Measurements from ENCODE around the gene URB2.
"Not testable (repeated sequence)": the region's sequence is repeated elsewhere in the genome, so short reads cannot be mapped to it uniquely, and the experiment has no call there.

URB2 gene

GRCh38 chr1:229617351-229618100 lies 8.5 kb upstream of the URB2 start:
- no peak overlapping the region for H3K4me3 ChIP-seq (ENCODE audit: low read depth, low read length)
- TF ChIP-seq CTCF (IDR thresholded peaks at IDR 0.05; ENCODE audit: borderline replicate concordance, insufficient read depth, low read depth, low read length), result no peak

DNA sequence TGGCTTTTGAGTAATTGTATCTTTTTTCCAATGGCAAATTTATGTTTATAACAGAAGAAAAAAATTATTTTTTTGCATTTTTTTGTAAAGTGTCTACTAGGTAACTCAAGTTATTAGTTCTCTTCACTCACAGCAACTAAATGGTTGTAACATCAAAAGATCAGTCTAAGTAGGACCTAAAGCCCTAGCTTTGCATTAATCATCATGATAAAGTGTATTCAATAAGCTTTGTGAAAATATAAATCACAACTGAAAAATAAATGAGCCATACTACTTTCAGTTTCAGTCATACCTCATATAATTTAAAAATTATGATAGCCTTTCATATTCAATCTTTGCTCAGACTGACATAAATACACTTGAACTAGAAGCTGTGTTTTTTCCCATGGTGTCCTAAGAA lies 7.0 kb upstream of the URB2 start:
- no peak for TF ChIP-seq CTCF (IDR thresholded peaks at IDR 0.05; ENCODE audit: borderline replicate concordance, insufficient read depth, low read depth, low read length)
- no peak overlapping the region for H3K4me3 ChIP-seq (ENCODE audit: low read depth, low read length)

DNA sequence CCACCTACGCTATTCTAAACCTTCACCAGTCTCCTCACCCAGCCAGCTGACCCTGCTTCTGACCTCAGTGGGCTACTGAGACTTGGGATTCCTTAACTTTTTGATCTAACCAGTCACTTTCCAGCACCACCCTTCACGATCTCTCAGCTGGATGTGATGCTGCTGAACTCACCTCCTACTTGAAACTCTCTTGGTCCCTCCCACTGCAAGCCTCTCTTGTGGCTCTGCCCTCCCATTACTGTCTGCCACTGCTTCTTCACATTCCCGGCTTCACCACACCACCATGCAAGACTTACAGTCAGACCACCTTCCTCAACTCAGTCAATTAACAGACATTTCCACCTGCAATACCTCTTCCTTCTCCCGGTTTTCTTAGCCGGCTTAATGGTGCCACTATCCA lies 6.4 kb upstream of the URB2 start:
- TF ChIP-seq CTCF (IDR thresholded peaks at IDR 0.05; ENCODE audit: borderline replicate concordance, insufficient read depth, low read depth, low read length), result no peak
- no peak overlapping the region for H3K4me3 ChIP-seq (ENCODE audit: low read depth, low read length)

GRCh38 chr1:229620876-229621275 lies 5.2 kb upstream of the URB2 start:
- no peak for TF ChIP-seq CTCF (IDR thresholded peaks at IDR 0.05; ENCODE audit: borderline replicate concordance, insufficient read depth, low read depth, low read length)
- H3K4me3 ChIP-seq (ENCODE audit: low read depth, low read length), result no peak overlapping the region

DNA sequence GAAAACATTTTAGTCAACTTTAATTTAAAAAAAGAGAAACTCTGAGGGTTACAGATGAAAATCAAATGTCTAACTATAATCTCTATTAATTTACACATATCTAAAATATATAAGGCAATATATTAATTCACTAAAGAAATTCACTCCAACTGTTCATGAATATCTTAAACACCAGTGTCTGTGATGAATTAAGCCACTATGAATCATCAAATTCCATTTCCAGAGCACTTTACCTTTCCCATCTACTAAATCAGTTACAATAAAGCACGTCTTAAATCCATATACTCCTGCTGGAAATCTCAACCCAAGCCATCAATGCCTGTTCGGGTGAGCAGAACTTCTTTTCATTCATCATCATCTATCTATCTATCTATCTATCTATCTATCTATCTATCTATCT lies 4.4 kb upstream of the URB2 start:
- H3K4me3 ChIP-seq (ENCODE audit: low read depth, low read length), result no peak overlapping the region
- no peak for TF ChIP-seq CTCF (IDR thresholded peaks at IDR 0.05; ENCODE audit: borderline replicate concordance, insufficient read depth, low read depth, low read length)

GRCh38 chr1:229622641-229623120 lies 3.4 kb upstream of the URB2 start:
- H3K4me3 ChIP-seq (ENCODE audit: low read depth, low read length), result not testable (repeated sequence)

DNA sequence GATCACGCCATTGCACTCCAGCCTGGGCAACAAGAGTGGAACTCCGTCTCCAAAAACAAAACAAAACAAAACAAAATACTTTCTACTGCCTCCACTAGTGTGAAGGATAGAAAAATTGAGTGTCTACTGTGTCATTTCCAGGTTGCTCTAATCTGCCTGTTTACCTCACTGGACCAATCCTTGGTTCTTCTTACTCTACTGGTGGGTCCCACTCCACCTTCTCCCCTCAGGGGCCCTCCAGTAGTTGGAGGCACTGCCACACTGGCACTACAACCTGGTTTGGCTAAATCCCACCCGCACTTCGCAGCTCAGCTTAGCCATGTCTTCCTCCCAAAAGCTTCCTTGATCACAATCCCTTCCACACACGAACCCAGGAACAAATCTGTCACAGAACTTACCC lies 2.8 kb upstream of the URB2 start:
- H3K4me3 ChIP-seq (ENCODE audit: low read depth, low read length), result no peak overlapping the region
- no peak for TF ChIP-seq CTCF (IDR thresholded peaks at IDR 0.05; ENCODE audit: borderline replicate concordance, insufficient read depth, low read depth, low read length)

Measured in GM12875 (cell line).